Esophagus squamous epithelium (tissue), 4 donors: ENCODE results near the gene CACYBP.

ENCODE experiments used
- CTCF ChIP-seq, 6 experiments: fragments of 450-650 bp in 4 of 6; fragments of 200-600 bp in 2 of 6; sonication (generic) in 2 of 6; IDR thresholded peaks; one replicate each; pipeline ENCODE4 v1.5.1; 2016 to 2019; ENCODE audit warnings: antibody characterized with exemption in 6 of 6, mild to moderate bottlenecking in 4 of 6, moderate library complexity in 4 of 6
- POLR2A ChIP-seq, 4 donors: fragments of 450-650 bp; IDR thresholded peaks; one replicate each; pipeline ENCODE4 v1.6.1; 2017; ENCODE audit warnings: antibody characterized with exemption in 4 of 4, mild to moderate bottlenecking in 4 of 4, moderate library complexity in 3 of 4

DNA sequence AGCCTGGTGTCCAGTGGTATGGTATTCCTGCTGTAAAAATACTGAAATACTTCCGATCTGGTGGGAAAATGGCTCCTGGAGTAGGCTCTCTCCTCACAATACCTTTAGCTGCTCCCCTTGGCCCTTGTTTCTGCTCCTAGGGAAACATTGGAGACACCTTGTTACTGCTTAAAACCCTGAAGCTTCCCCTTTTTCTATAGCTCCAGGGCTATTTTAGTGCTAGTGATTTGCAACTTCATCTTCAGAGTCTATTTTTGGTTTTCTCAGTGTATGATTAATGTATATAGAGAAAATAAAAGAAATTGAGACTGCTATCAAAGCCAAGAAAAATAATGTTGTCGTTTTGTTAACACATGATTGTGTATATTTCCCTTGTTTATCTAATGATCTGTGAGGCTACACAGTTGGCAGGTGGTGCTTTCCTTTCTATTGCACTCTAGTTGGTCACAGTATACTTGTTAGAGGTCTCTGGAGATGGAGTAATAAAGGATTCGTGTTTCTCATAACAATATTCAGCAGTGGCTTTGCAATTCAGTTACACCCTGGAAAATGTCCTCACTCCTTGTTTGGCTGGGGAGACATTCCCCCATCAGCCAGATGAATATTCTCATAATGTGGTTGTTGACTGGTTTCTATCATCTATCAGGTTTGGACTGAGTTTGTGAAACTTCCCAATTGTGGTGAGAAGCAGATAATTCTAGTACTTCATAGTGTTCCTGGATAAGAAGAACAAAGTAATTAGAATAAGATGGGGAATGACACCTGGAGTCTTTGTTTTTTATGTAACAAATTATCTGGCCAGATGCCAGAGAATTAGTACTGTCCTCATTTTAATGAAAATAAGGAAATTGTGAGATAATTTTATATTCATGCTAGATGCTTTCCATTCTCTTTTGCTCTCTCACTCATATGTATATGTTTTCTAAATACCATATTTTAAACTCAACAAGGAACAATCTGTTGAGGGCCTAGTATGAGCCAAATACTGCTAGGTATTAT, 44.8 kb upstream of the CACYBP start:
- no peak for TF ChIP-seq CTCF (IDR thresholded peaks at IDR 0.05)
- TF ChIP-seq POLR2A (IDR thresholded peaks at IDR 0.05), result no peak
